GM18520 (cell line): ENCODE data around the gene CLEC5A.
"Not testable (repeated sequence)": the region's sequence is repeated elsewhere in the genome, so short reads cannot be mapped to it uniquely, and the experiment has no call there.

ENCODE experiments used
- ATAC-seq: cut with Tn5 transposase; IDR thresholded peaks from one replicate; pipeline ENCODE4 v1.9.1; 2021; ENCODE audit not compliant: unreplicated experiment

The CLEC5A gene

DNA sequence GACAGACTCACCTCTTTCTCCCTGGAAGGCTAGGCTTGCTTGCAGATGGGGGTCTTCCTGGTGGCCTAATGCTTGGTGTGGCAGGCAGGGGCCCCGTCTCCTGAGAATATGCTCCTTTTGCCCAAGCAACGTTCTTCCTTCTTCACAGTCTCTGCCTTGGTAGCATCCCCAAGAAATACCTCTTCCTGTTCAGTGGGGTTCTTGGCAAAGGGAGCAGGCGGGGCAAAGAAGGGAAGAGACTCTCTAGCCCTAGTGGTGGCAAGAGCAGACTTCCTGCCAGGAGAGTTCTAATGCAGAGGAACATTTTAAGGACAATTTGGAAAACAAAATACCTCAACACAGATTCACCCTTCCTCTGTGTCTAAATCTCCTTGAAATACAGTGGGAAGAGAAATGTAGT is at the start of gene CLEC5A:
CLEC5A (minus strand) TSS at position 179 of the 400 bp plus-strand sequence. CDS start 682 bp downstream, outside the sequence.
- ATAC-seq: no peak

DNA sequence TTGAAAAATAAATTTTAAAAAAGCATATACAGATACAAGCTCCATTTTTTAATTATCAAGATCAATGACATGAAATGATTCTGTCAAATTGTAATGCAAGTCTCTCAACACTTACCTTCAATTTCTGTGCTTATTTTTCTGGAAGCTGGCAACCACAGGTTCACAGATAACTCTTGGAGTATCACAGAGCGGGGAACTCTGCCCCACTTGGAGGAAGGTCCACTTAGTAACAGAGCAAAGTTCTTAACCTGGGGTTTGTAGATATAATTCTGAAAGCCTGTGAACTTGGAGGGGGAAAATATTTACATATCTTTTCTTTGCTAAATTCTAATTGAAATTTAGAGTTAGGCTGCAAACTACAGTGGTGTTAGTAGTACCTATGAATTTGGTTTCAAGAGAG is 46.6 kb upstream of the CLEC5A start:
- no peak for ATAC-seq

DNA sequence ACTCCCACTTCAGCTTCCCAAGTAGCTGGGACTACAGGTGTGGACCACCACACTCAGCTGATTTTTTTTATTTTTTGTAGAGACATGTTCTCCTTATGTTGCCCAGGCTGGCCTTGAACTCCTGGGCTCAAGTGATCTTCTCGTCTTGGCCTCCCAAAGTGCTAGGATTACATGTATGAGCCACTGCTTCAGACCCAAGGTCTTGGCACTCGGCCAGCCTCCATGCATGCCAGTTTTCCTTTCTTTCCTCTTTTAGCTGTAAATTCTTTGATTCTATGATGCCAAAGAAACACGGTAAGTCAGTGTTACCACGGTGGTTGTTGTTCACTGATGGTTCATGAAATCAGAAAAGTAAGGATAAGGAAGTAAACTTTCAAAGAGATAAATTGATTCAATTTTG is 45.9 kb upstream of the CLEC5A start:
- no peak for ATAC-seq

DNA sequence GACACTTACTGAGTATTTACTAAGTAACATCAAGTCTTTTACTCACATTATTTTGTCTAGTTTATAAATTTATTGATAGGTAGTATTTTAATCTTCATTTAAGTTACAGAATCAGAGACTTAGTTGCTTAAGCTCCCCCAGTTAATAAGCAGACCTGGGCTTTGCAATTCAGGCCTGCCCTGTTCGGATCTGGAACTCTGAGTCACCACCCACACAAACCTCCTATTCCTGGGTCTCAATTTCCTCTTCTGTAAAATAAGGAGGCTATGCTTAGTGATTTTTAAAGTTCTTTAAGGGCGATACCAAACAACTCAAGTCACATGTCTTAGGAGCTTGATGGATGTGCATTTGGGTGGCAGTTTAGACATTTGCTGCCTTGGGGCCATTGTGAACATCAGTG is 45.4 kb upstream of the CLEC5A start:
- no peak for ATAC-seq

DNA sequence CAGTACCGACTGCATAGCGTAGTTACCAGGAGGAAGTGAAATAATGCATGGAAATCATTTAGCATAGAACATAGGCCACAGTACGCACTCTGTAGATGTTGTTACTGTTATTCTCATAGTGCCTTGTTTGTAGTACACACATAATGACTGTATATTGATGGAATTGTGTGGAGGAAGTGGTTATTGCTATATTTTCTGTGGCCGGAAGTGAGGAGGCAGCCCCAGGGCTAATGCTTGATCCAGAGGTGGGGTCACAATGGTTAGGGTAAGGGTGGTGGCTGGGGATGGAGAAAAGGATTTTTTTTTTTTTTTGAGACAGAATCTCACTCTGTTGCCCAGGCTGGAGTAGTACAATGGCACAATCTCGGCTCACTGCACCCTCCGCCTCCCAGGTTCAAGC is 44.4 kb upstream of the CLEC5A start:
- ATAC-seq: no peak

DNA sequence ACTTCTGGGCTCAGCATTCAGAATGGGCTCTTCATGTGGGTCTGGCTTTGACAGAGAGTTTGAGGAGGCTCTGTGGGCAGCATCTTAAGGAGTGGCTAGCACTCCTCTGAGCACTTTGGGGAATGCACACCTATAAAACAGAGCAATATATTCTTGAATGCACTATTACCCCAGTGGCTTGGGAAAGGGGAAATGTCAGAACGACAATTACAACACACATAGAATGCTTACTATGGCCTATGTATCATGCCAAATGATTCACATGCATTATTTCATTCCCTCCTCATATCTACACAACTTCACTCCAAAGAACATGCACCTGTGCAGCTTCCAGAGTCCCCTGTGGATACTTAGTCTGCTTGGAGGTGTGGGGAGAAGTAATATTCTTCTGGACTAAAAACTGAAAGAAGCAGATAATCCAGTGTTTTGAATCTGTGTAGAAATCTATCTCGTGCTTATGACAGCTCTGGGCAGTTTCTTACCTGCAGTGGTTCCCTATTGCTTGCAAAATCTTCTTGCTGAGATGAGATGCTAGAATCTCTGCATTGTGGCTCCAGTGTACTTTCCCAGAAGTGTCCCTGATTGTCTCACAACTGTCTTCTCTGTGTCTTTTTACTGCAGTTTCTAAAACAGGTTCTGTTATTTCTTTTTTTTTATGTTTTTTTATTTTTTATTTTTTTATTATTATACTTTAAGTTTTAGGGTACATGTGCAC is 43.4 kb upstream of the CLEC5A start:
- no peak for ATAC-seq

DNA sequence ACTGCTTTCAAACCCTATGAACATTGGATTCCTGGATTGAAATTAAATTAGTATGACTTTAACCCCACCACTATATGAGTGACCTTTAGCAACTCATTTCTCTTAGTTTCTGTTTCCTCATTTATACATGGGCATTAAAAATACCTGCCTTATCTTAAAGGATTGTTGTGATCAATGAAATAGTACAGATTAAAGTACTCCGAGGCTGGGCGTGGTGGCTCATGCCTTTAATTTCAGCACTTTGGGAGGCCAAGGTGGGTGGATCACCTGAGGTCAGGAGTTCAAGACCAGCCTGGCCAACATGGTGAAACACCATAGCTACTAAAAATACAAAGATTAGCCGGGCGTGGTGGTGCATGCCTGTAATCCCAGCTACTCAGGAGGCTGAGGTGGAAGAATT is 41.0 kb upstream of the CLEC5A start:
- not testable (repeated sequence) for ATAC-seq

DNA sequence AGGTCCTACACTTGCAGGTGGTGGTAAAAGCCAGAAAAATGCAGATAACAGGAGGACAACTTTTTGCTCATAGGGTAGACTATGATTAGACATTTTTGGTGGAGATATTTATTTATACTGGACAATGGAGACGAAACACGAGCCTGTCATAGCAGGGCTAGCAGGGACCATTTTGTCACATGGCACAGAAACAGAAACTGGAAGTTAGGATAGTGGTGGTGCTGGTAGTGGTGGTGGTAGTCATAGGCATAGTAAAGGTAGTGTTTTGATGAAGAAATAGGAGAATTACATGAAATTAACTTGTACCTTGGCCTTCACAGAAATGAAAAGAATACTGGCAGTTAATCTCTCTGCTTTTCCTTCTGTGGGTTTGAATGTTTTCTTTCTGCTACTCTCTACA is 40.1 kb upstream of the CLEC5A start:
- ATAC-seq: no peak

DNA sequence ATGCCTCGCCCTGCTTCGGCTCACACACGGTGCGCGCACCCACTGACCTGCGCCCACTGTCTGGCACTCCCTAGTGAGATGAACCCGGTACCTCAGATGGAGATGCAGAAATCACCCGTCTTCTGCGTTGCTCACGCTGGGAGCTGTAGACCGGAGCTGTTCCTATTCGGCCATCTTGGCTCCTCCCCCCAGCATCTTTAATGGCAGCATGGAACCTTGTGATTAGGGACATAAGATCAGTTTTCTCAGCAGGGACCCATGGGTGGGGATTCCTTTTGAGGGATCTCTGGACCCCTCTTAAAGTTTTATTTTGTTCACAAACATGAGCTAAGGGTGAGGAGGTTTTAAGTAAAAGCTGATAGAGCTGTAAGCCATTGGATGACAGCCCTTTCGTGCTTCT is 39.2 kb upstream of the CLEC5A start:
- not testable (repeated sequence) for ATAC-seq

DNA sequence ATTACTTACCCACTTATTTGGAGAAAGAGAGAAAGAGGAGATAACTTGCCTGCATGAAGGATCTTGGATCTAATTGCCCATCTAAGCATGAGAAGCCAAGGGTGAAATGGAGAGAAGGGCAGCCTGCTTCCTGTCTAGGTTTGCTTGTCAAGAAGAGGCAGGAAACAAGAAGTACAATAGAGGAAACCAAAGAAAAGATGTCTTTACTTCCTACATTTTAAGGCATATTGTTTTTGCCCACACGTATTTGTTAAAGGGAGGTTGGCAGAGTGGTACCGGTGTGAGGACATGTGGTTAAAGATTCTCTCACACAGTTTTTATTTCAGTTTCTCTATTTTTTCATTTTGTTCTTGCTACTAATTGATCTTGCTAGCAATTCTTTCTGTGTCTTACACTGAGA is 32.8 kb upstream of the CLEC5A start:
- ATAC-seq: no peak

DNA sequence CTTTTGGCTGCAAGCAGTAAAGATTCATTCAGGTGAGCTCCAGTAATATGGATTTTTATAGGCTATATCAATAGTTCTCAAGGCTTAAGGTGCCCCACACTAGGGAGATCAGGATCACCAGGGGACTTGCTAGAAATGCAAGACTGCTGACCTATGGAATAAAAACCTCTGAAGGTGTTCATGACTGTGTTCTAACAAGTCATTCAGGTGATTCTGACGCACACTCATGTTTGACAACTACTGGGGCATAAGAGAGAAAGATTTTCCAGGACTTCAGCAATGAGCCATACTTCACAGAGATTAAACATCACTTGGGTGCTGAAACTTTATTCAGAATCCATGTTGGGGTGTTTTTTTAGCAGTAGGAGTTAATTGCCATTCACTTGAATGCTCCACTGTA is 31.6 kb upstream of the CLEC5A start:
- ATAC-seq: no peak

DNA sequence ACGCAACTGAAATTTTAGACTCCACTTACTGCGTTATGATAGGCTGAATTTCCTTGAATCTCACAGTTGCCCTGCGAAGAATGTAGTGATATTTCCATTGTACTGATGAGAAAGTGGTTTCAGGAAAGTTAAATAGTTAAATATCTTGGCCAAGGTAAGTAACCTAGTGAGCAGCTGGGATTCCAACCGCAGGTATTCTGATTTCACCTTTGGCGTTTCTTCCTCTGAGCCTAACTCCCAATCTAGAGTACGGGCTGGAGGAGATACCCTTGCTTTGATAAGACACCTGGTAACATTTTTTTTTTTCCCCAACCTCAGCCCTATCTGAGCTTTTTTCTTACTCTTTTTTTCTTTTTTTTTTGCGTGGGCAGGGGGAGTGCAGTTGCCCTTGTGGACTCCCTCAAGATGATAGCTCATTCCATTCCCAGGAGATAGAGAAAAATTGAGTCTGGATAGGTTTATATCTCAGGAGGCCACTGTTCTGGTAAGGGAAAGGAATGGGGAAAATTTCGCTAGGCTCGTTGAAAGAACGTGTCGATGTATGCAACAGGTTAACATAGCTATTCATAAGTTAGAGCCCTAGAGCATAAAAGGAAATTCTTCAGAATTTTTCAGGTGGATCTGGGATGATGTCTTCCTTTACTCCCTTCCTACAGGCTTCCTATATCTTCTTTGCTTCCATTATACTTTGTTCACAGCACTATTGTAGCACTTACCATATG is 29.9 kb upstream of the CLEC5A start:
- no peak for ATAC-seq

DNA sequence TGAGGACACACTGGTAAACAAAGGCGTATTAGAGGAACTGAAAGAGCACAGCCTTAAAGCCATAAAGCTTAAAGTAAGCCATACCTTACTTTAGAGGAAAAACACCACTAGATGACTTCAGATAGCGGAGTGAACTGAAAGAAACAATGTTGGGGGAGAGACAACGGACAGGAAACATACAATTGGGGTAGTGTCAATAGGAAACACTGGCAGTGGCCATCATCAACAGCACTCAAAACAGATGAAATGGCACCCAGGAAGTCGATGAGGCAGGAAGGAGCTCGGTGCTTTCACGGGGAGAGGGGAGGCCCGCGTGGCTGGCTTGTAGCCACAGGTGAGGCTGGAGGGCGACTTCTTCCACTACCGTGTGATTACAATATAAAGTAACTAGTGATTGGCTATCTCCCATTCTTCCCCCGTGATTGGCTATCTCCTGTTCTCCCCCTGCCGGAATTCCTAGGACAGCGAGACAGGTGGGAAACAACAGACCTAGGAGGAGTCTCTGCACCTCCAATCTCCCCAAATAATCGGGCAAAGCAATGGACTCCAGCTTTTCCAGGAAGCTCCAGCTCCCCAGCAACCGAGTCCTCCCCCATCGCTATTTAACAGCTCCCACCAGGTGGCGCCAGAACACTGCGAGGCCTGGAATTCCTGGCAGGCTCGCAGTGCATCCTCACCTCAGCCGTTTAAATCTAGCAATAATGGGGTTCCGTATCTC is 29.2 kb upstream of the CLEC5A start:
- peak; percentile 62 for ATAC-seq

DNA sequence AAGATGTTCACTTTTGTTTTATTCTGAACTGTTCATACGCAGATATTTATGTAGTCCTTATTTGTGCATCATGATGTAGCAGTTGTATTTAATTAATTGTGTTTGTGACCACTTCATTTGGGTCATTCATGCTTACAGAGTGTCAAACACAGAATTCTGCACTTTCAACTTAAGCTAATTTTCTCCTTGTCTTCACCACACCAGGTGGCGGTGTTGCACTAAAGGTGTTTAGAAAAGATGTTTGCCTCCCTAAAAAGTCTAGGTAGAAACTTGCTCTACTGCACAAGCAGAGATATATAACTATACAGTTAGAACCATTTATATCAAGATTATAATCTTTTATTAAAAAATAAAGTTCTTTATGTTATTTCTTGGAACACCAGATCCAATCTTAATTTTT is 28.1 kb upstream of the CLEC5A start:
- no peak for ATAC-seq

DNA sequence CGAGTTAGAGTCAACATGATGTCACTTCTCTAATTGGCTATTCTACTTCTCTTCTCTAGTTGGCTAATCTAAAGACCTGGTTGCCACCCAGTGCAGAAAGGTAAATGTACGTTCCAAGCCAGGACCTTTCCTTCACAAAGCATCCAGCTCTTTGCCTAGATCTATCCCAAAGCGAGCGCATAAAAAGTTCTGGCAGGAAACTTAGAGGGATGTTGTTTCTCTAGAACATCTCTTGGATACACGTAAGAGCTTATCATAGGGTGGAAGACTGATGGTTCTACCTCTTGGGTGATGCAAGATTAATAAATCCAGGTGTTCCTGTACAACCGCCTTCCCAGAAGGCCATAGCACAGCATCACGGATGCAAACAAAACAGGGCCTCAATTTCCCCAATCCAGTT is 26.9 kb upstream of the CLEC5A start, which contains the start of gene TAS2R38:
TAS2R38 (minus strand) TSS at position 101 of the 400 bp plus-strand sequence; CDS start at position 17, 84 bp downstream.
- ATAC-seq: no peak

DNA sequence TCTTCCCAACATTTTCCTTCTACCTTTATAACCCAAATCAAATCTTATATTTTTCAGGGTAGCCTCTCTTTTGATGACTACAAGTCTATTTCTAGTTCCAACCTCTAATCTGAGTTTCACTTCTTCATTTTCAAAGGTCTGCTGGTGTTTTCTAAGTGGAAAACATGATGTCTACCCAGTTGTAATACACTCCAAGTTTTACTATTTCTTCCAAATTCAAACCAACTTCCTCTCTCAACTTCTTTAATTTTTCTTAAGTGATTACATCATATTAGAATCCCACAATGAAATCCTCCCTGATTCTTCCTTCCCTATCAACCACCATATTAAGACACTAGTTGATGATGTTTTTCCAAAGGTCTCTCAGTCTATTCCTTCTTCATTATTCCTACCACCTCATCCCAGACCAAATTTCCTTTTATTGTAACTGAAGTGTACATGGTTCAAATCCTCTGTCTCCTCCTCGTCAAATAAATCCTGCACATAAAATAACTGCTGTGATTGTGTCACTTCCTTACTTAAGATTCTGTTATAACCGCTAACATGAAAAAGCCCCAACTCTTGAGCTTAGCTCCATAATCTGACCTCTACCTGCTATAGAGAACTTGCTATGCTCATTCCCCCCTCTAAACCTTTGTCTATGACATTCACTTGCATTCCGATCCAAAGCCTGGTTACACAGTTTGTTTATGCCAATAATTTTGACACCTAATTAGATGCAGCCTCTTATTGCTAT is 14.1 kb upstream of the CLEC5A start:
- ATAC-seq: peak; percentile 45

DNA sequence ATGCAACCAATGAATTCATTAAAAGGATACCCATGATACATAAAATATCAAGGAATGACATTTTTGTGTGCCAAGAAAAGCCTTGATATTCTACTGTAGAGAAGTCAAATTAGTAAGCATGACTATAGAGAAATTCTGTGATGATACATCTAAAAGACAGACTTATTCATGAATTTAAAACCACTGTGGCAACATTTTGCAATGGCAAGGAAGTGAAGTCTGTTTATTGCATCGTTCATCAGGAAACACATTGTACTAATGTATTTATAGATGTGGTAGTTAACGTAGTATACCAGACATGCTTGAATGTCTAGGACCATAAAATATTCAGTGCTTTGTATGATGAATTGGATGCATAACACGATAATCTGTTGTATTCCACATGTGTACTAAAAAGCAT is 9.3 kb upstream of the CLEC5A start:
- no peak for ATAC-seq

DNA sequence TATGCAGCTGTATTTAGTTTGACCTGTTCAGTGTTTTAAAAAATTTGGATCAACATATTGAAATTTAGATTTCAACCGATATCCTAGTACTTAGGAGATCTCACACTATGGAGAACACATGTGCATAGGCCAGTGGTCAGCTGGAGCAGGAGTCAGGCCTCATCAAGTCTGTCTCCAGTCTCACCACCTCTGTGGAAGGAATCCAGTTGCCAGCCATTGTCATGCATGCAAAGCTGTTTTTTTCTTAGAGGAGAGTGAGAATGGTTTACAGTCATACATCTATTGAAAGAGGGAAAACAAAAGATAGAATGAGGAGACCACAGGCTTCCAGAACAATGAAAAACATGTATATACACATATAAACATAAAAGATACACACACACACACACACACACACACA is 7.6 kb upstream of the CLEC5A start:
- ATAC-seq: no peak

DNA sequence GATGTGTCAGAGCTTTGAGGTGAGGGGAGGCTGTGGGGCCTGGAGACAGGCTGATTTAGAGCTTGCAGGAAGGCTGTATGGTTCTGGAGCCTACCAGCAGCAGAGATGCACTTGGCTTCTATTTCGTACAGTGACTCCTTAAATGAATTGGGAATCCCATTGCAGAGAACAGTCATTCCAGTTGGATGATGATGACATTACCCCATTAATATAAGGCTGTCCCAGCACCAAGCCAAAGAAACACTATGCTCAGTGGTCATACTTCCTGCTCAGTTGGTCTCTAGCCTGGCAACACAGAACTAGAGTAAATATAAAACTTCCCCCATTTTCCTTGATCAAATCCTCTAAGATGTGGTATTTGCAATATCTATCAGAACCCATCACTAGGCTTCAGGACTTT is 5.7 kb upstream of the CLEC5A start:
- no peak for ATAC-seq

DNA sequence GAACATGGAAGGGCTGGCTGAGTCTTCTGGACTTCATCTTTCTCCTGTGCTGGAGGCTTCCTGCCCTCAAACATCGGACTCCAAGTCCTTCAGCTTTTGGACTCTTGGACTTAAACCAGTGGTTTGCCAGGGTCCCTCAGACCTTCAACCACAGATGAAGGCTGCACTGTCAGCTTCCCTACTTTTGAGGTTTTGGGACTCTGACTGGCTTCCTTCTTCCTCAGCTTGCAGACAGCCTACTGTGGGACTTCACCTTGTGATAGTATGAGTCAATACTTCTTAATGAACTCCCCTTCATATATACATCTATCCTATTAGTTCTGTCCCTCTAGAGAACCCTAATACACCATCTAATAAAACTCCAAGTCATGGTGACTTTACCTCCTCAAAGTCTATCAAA is 4.0 kb upstream of the CLEC5A start:
- no peak for ATAC-seq

DNA sequence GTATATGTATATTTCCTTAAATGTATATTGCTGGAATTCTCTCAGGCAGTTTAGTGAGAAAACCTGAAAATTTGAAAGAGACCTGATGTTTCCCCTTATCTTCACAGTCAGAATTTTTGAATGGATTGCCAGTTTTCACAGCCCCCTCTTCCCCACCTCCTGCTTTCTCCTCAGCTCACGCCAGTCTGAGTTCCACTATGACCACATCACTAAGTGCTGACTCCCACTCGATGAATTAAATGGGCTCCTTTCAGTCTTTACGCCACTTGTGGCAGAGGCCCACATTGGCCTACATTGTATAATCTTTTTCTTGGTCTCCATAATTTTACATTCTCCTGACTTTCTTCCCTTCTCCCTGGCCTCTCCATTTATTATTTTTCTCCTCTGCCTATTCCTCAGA is 3.1 kb upstream of the CLEC5A start:
- no peak for ATAC-seq
